Left ventricle myocardium inferior (tissue), 1 donor: ENCODE results near the gene ZNF705A. TPM values are rescaled to one million over a fixed set of nuclear protein-coding genes. Genes with fewer than 3 reads are reported as not detected.

Source experiments
- total RNA-seq: library from RNA; stranded (reverse); fragmentation: NEBNext Ultra II Directional; extraction: Animal tissue kit (Norgen Biotek cat#: 25700); gene quantifications from one replicate; pipeline ENCODE4 v1.2.1, GENCODE V29; 2021
- donor health status: DM: no; HTN: yes; CAD: no; lungs with severe emphysema.

Gene ZNF705A
- total RNA-seq, 1 donor from 2014 or later: not detected

Other genes with a start within 250 kb of the ZNF705A start
- gene SLC2A3, start 220.8 kb upstream of the ZNF705A start, total RNA-seq: 13.7 TPM
- gene FOXJ2, start 124.3 kb upstream of the ZNF705A start, total RNA-seq: 22.1 TPM
- 5.5 TPM for gene C3AR1, start 90.7 kb upstream of the ZNF705A start, total RNA-seq
- gene NECAP1, start 74.7 kb upstream of the ZNF705A start, total RNA-seq: 15.4 TPM
- gene CLEC4A, start 33.4 kb upstream of the ZNF705A start, total RNA-seq: 1.5 TPM
- gene FAM90A1, start 70.6 kb downstream of the ZNF705A start, total RNA-seq: 0.30 TPM